Measurements from ENCODE around the gene AP1B1. TPM values are rescaled to one million over a fixed set of nuclear protein-coding genes. Genes with fewer than 3 reads are reported as not detected.
"Not testable (repeated sequence)": the region's sequence is repeated elsewhere in the genome, so short reads cannot be mapped to it uniquely, and the experiment has no call there.

Gene AP1B1
- total RNA-seq, 1 donor, result 37.3 TPM

DNA sequence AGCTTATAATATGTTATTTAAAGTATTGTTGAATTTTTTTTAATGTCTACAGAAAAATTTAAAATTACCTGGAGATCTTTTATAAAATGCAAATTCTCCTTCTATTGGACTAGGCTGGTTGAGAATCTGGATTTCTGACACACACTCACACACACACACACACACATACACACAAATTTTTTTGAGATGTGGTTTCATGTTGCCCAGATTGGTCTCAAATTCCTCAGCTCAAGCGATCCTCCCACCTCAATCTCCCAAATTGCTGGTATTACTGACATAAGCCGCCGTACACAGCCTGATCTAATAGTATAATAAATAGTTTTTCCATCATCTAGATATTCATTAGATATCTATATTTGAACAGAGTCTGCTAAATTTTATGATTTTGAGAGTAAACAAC, 45.5 kb upstream of the AP1B1 start:
- no peak overlapping the region for H3K4me3 ChIP-seq (ENCODE audit: insufficient read depth, low read length)
- peaks cover 47% of the 10 kb centered on the region for H3K27me3 ChIP-seq (ENCODE audit: insufficient read depth, low read length)
- H2AFZ ChIP-seq (ENCODE audit: low read length), result no peak overlapping the region
- H3K36me3 ChIP-seq (ENCODE audit: insufficient read depth, low read length), result no peaks in the 10 kb centered on the region
- no peaks in the 10 kb centered on the region for H3K79me2 ChIP-seq (ENCODE audit: insufficient read depth, low read length)
- no peak for DNase-seq (ENCODE audit: insufficient read length, low spot score, missing footprints)
- no peak overlapping the region for H3K27ac ChIP-seq (ENCODE audit: low read depth, low read length)
- H4K20me1 ChIP-seq (ENCODE audit: insufficient read depth, low read length), result no peaks in the 10 kb centered on the region
- H3K9me3 ChIP-seq (ENCODE audit: low read depth, low read length), result no peaks in the 10 kb centered on the region
- H3K4me2 ChIP-seq (ENCODE audit: insufficient read depth, low read length), result no peak overlapping the region
- TF ChIP-seq, protein P1, sequence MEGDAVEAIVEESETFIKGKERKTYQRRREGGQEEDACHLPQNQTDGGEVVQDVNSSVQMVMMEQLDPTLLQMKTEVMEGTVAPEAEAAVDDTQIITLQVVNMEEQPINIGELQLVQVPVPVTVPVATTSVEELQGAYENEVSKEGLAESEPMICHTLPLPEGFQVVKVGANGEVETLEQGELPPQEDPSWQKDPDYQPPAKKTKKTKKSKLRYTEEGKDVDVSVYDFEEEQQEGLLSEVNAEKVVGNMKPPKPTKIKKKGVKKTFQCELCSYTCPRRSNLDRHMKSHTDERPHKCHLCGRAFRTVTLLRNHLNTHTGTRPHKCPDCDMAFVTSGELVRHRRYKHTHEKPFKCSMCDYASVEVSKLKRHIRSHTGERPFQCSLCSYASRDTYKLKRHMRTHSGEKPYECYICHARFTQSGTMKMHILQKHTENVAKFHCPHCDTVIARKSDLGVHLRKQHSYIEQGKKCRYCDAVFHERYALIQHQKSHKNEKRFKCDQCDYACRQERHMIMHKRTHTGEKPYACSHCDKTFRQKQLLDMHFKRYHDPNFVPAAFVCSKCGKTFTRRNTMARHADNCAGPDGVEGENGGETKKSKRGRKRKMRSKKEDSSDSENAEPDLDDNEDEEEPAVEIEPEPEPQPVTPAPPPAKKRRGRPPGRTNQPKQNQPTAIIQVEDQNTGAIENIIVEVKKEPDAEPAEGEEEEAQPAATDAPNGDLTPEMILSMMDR (IDR thresholded peaks at IDR 0.05; ENCODE audit: extremely low read depth, low read depth, low read length), result no peak
- no peaks in the 10 kb centered on the region for H3K4me1 ChIP-seq (ENCODE audit: insufficient read depth, low read length)

DNA sequence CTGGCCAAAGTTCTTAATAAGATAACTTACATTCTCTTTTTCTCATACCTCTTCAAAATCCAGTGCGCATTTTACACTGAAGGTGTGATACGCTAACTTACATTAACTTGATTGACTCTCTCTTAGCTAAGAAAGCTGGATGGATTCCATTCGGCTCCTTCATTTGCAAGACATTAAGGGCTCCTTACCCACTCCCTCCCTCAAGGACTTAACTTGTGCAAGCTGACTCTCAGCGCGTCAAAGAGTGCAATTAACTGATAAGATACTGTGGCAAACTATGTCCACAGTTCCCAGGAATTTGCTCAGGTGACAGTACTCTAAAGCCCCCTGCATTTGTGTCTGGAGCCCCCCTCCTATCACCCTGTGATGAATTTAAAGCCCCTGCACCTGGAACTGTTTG, 43.6 kb upstream of the AP1B1 start:
- Histone ChIP-seq H2AFZ (ENCODE audit: low read length) (no peak overlapping the region), H4K20me1 (ENCODE audit: insufficient read depth, low read length) (no peaks in the 10 kb centered on the region), H3K4me2 (ENCODE audit: insufficient read depth, low read length) (no peak overlapping the region), H3K79me2 (ENCODE audit: insufficient read depth, low read length) (no peaks in the 10 kb centered on the region), H3K36me3 (ENCODE audit: insufficient read depth, low read length) (no peaks in the 10 kb centered on the region), H3K4me3 (ENCODE audit: insufficient read depth, low read length) (no peak overlapping the region), H3K4me1 (ENCODE audit: insufficient read depth, low read length) (no peaks in the 10 kb centered on the region), H3K9me3 (ENCODE audit: low read depth, low read length) (no peaks in the 10 kb centered on the region), H3K27ac (ENCODE audit: low read depth, low read length) (no peak overlapping the region), H3K27me3 (ENCODE audit: insufficient read depth, low read length) (peaks cover 50% of the 10 kb centered on the region)
- DNase-seq (ENCODE audit: insufficient read length, low spot score, missing footprints), result no peak
- TF ChIP-seq, protein P1 (IDR thresholded peaks at IDR 0.05; ENCODE audit: extremely low read depth, low read depth, low read length), result no peak

DNA sequence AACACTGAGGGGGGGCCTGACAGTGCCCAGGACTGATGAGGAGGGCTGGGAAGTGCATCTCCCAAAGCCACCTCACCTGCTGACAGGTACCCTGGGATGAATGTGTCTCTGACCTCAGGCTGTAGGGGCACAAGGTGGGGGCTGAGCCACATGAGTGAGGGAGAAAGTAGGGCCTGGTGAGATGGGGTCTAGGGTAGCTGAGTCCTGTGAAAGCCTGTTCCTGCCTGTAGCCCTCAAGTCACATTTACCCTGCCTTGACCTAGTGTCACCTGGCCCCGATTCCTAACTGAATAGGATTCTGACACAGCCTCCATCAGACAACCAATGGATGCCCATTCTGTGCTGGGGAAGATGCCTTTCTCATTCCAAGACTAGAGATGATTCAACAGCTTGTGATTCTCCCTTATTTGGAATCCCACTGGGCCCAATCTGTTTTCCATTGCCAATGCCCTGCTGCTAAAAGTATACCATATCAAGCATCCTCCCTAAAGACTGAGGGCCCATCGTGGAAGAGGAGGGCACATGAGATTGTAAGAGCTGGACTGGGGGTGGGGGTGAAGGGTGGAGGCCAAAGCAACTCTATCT, 38.9 kb upstream of the AP1B1 start:
- Histone ChIP-seq H2AFZ (ENCODE audit: low read length) (no peak overlapping the region), H3K27me3 (ENCODE audit: insufficient read depth, low read length) (peaks cover 38% of the 10 kb centered on the region), H3K4me2 (ENCODE audit: insufficient read depth, low read length) (no peak overlapping the region), H3K27ac (ENCODE audit: low read depth, low read length) (no peak overlapping the region), H3K9me3 (ENCODE audit: low read depth, low read length) (no peaks in the 10 kb centered on the region), H3K36me3 (ENCODE audit: insufficient read depth, low read length) (no peaks in the 10 kb centered on the region), H3K4me3 (ENCODE audit: insufficient read depth, low read length) (no peak overlapping the region), H3K4me1 (ENCODE audit: insufficient read depth, low read length) (no peaks in the 10 kb centered on the region), H3K79me2 (ENCODE audit: insufficient read depth, low read length) (no peaks in the 10 kb centered on the region), H4K20me1 (ENCODE audit: insufficient read depth, low read length) (no peaks in the 10 kb centered on the region)
- TF ChIP-seq, protein P1 (IDR thresholded peaks at IDR 0.05; ENCODE audit: extremely low read depth, low read depth, low read length), result no peak
- no peak for DNase-seq (ENCODE audit: insufficient read length, low spot score, missing footprints)

DNA sequence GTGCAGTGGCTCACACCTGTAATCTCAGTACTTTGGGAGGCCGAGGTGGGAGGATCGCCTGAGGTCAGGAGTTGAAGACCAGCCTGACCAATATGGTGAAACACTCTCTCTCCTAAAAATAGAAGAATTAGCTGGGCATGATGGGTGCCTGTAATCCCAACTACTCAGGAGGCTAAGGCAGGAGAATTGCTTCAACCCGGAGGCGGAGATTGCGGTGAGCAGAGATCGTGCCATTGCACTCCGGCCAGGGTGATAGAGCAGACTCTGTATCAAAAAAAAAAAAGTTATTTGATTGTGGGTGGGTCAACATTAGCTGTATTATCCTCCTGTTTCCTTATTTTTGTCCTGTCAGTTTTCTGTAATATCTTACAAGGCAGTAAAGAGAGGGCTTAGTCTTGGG, 38.1 kb upstream of the AP1B1 start:
- Histone ChIP-seq H3K9me3 (ENCODE audit: low read depth, low read length) (no peaks in the 10 kb centered on the region), H3K4me2 (ENCODE audit: insufficient read depth, low read length) (no peak overlapping the region), H4K20me1 (ENCODE audit: insufficient read depth, low read length) (no peaks in the 10 kb centered on the region), H2AFZ (ENCODE audit: low read length) (no peak overlapping the region), H3K79me2 (ENCODE audit: insufficient read depth, low read length) (no peaks in the 10 kb centered on the region), H3K27me3 (ENCODE audit: insufficient read depth, low read length) (peaks cover 32% of the 10 kb centered on the region), H3K27ac (ENCODE audit: low read depth, low read length) (no peak overlapping the region), H3K4me3 (ENCODE audit: insufficient read depth, low read length) (no peak overlapping the region), H3K36me3 (ENCODE audit: insufficient read depth, low read length) (no peaks in the 10 kb centered on the region), H3K4me1 (ENCODE audit: insufficient read depth, low read length) (no peaks in the 10 kb centered on the region)
- DNase-seq (ENCODE audit: insufficient read length, low spot score, missing footprints), result no peak
- TF ChIP-seq, protein P1 (IDR thresholded peaks at IDR 0.05; ENCODE audit: extremely low read depth, low read depth, low read length), result no peak

DNA sequence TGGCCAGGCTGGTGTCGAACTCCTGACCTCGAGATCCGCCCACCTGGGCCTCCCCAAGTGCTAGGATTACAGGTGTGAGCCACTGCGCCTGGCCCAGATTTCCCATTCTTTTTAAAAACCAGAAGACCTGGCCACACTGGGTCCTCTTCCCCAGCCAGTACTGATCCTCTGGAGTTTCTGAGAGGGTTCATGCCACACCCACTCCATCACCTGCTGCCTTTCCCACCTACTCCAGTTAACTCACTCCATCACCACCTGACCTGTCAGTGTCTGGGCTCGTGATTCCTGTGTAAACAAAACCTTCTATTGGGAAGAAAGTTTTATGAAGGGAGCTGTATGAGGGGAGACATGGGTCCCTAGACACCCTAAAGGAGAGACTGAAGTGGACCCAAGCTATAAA, 30.3 kb upstream of the AP1B1 start:
- H3K4me3 ChIP-seq (ENCODE audit: insufficient read depth, low read length); H3K4me1 ChIP-seq (ENCODE audit: insufficient read depth, low read length); DNase-seq (ENCODE audit: insufficient read length, low spot score, missing footprints); H3K36me3 ChIP-seq (ENCODE audit: insufficient read depth, low read length); H2AFZ ChIP-seq (ENCODE audit: low read length); H3K9me3 ChIP-seq (ENCODE audit: low read depth, low read length); H3K27me3 ChIP-seq (ENCODE audit: insufficient read depth, low read length); H3K4me2 ChIP-seq (ENCODE audit: insufficient read depth, low read length); H3K27ac ChIP-seq (ENCODE audit: low read depth, low read length); H3K79me2 ChIP-seq (ENCODE audit: insufficient read depth, low read length); H4K20me1 ChIP-seq (ENCODE audit: insufficient read depth, low read length): not testable (repeated sequence)

DNA sequence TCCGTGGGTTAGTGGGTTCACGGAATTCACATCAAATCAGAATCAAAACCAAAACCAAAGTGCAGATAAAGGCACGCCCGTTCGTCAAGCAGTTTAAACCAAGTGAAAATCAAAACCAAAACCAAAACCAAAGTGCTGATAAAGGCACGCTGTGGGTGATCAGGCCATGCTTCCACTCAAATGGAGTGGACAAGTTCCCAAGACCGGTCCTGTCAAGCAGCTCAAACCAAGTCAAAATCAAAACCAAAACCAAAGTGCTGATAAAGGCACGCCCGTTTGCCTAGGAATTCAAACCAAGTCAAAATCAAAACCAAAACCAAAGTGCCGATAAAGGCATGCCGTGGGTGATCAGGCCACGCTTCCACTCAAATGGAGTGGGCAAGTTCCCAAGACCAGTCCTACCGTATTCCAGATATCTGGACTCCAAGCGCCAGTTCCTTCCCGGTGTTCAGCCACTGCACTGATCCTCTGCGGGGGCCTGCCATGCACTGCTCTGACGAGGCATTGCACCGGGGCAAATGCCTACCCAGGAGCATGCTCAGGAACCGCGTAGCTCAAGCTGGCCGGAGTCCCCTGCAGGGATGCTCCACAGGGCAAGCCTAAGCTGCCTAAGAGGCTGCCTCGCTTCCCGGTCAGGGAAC, 26.7 kb upstream of the AP1B1 start:
- H4K20me1 ChIP-seq (ENCODE audit: insufficient read depth, low read length); H3K27me3 ChIP-seq (ENCODE audit: insufficient read depth, low read length); DNase-seq (ENCODE audit: insufficient read length, low spot score, missing footprints); H3K9me3 ChIP-seq (ENCODE audit: low read depth, low read length); H3K4me1 ChIP-seq (ENCODE audit: insufficient read depth, low read length); H3K79me2 ChIP-seq (ENCODE audit: insufficient read depth, low read length); H3K36me3 ChIP-seq (ENCODE audit: insufficient read depth, low read length); H3K27ac ChIP-seq (ENCODE audit: low read depth, low read length): not testable (repeated sequence)
- peak overlapping the region; percentile 58 for H3K4me2 ChIP-seq (ENCODE audit: insufficient read depth, low read length)
- peak overlapping the region; percentile 45 for H2AFZ ChIP-seq (ENCODE audit: low read length)
- H3K4me3 ChIP-seq (ENCODE audit: insufficient read depth, low read length), result peak overlapping the region; percentile 59

All from osteoblast (primary cell).